B cell (primary cell): ENCODE results near the gene GLIPR2.
"Not testable (repeated sequence)": the region's sequence is repeated elsewhere in the genome, so short reads cannot be mapped to it uniquely, and the experiment has no call there.

ENCODE experiments used
- CTCF ChIP-seq: fragments of 200-600 bp; IDR thresholded peaks from one replicate; pipeline ENCODE4 v1.8.0; 2022; ENCODE audit warnings: antibody characterized with exemption, mild to moderate bottlenecking
- EZH2 ChIP-seq: IDR thresholded peaks from 2 replicates; pipeline ENCODE4 v1.6.1; 2012; ENCODE audit warnings: borderline replicate concordance, low read depth, mild to moderate bottlenecking, moderate library complexity, low read length; ENCODE audit not compliant: insufficient read depth, poor library complexity, severe bottlenecking

- TF ChIP-seq EZH2, CTCF: not testable (repeated sequence)
Observed at GRCh38 chr9:36176496-36176895, 40.0 kb downstream of the GLIPR2 start.
